H1 (cell line): ENCODE results near the gene KCNJ10. TPM values are rescaled to one million over a fixed set of nuclear protein-coding genes. Genes with fewer than 3 reads are reported as not detected.

ENCODE experiments used
- CTCF ChIA-PET: fragments of 300-600 bp; sonication (Branson Sonifier 250); formaldehyde crosslinking; loops from one replicate; lab custom pipeline; 2021; ENCODE audit not compliant: partially characterized antibody; lab: Charles Lee
- POLR2A ChIA-PET: fragments of 300-600 bp; sonication (Branson Sonifier 250); formaldehyde crosslinking; loops from one replicate; lab custom pipeline; 2021; ENCODE audit warnings: inconsistent platforms; ENCODE audit not compliant: partially characterized antibody; lab: Charles Lee
- DNase-seq, 2 experiments: peaks; one replicate each; pipeline versions ENCODE4 v3.0.0 to v3.0.0-alpha.2; 2010 to 2022; ENCODE audit warnings: low spot score in 2 of 2, low read depth in 1 of 2, mixed read lengths in 1 of 2
- FAIRE-seq: peaks from 2 replicates; lab custom pipeline; 2011; peaks lifted over from hg19 to GRCh38; lab: Jason Lieb, UNC
- H2AFZ ChIP-seq: 2 replicates; pipeline ENCODE4 v1.8.1; 2012; ENCODE audit warnings: low read length, inconsistent platforms
- H2AK5ac ChIP-seq: 2 replicates; pipeline ENCODE4 v1.6.1; 2013; ENCODE audit warnings: low read depth, low read length
- H2BK120ac ChIP-seq: replicated peaks from 2 replicates; pipeline ENCODE3; 2013; ENCODE audit warnings: low read depth, low read length, inconsistent platforms
- H2BK12ac ChIP-seq: 2 replicates; pipeline ENCODE4 v1.6.1; 2013; ENCODE audit warnings: low read depth, low read length
- H2BK15ac ChIP-seq: 2 replicates; pipeline ENCODE4 v1.6.1; 2013; ENCODE audit warnings: low read length
- H2BK20ac ChIP-seq: 2 replicates; pipeline ENCODE4 v1.6.1; 2013; ENCODE audit warnings: low read length
- H2BK5ac ChIP-seq: 2 replicates; pipeline ENCODE4 v1.6.1; 2013; ENCODE audit warnings: low read depth, low read length
- H3K14ac ChIP-seq: 2 replicates; pipeline ENCODE4 v1.6.1; 2013; ENCODE audit warnings: inconsistent platforms; ENCODE audit not compliant: insufficient read length
- H3K18ac ChIP-seq: 2 replicates; pipeline ENCODE4 v1.6.1; 2013; ENCODE audit warnings: low read length; ENCODE audit errors: extremely low read depth
- H3K23ac ChIP-seq: 2 replicates; pipeline ENCODE4 v1.6.1; 2013; ENCODE audit warnings: inconsistent platforms; ENCODE audit not compliant: insufficient read length
- H3K23me2 ChIP-seq: 2 replicates; pipeline ENCODE4 v1.6.1; 2013; ENCODE audit warnings: low read depth, low read length
- H3K27ac ChIP-seq: 2 replicates; pipeline ENCODE4 v1.6.1; 2011; ENCODE audit warnings: low read depth, low read length, inconsistent platforms
- H3K27me3 ChIP-seq, 4 experiments: replicated peaks in 1 of 4; 1 replicate in 1 of 4; 2 replicates in 3 of 4; pipeline versions ENCODE4 v1.6.1 to v1.8.1; 2011 to 2013; ENCODE audit warnings: low read length in 3 of 4, mild to moderate bottlenecking in 3 of 4, inconsistent platforms in 2 of 4, mixed read lengths in 2 of 4, moderate library complexity in 1 of 4; ENCODE audit not compliant: control insufficient read depth in 3 of 4, insufficient read depth in 3 of 4; ENCODE audit errors: extremely low read depth in 1 of 4
- H3K36me3 ChIP-seq, 4 experiments: 2 replicates each; pipeline versions ENCODE4 v1.6.1 to v1.8.1; 2011 to 2013; ENCODE audit warnings: mild to moderate bottlenecking in 4 of 4, low read length in 3 of 4, moderate library complexity in 2 of 4, control low read depth in 1 of 4, inconsistent platforms in 1 of 4; ENCODE audit not compliant: insufficient read depth in 4 of 4, control insufficient read depth in 2 of 4
- H3K4ac ChIP-seq: replicated peaks from 2 replicates; pipeline ENCODE3; 2013; ENCODE audit warnings: low read length, low read depth, mixed read lengths, inconsistent platforms; ENCODE audit not compliant: insufficient read length
- H3K4me1 ChIP-seq, 4 experiments: replicated peaks in 1 of 4; 1 replicate in 1 of 4; 2 replicates in 3 of 4; pipeline versions ENCODE4 v1.6.1 to v1.8.1; 2011 to 2013; ENCODE audit warnings: low read length in 3 of 4, inconsistent platforms in 2 of 4, mixed read lengths in 1 of 4; ENCODE audit not compliant: insufficient read depth in 4 of 4, control insufficient read depth in 3 of 4
- H3K4me2 ChIP-seq, 2 experiments: 2 replicates each; pipeline versions ENCODE4 v1.6.1 to v1.8.1; 2011 to 2013; ENCODE audit warnings: low read depth in 2 of 2, low read length in 2 of 2, control low read depth in 1 of 2, inconsistent platforms in 1 of 2, mild to moderate bottlenecking in 1 of 2; ENCODE audit not compliant: insufficient read depth in 1 of 2
- H3K4me3 ChIP-seq, 4 experiments: fragments of 200-600, 300-600 bp in 1 of 4; sonication (generic), shearing (Covaris generic), sonication (Bioruptor Twin) in 1 of 4; 2 replicates each; pipeline versions ENCODE4 v1.5.1 to v1.8.1; 2011 to 2016; ENCODE audit warnings: low read length in 4 of 4, low read depth in 3 of 4, control low read depth in 2 of 4, inconsistent platforms in 2 of 4, mild to moderate bottlenecking in 2 of 4, mixed read lengths in 1 of 4, moderate library complexity in 1 of 4; ENCODE audit not compliant: insufficient read depth in 2 of 4; ENCODE audit errors: extremely low read depth in 1 of 4
- H3K56ac ChIP-seq: replicated peaks from 2 replicates; pipeline ENCODE3; 2013; ENCODE audit warnings: low read depth, mild to moderate bottlenecking, mixed read lengths, low read length, inconsistent platforms; ENCODE audit not compliant: insufficient read length
- H3K79me1 ChIP-seq: 2 replicates; pipeline ENCODE4 v1.6.1; 2013; ENCODE audit warnings: low read depth, low read length, control low read depth
- H3K79me2 ChIP-seq, 2 experiments: 2 replicates each; pipeline versions ENCODE4 v1.6.1 to v1.8.1; 2012 to 2013; ENCODE audit warnings: low read length in 2 of 2, mild to moderate bottlenecking in 2 of 2, inconsistent platforms in 1 of 2; ENCODE audit not compliant: insufficient read depth in 2 of 2, control insufficient read depth in 1 of 2
- H3K9ac ChIP-seq, 4 experiments: replicated peaks in 1 of 4; 1 replicate in 1 of 4; 2 replicates in 3 of 4; pipeline versions ENCODE4 v1.6.1 to v1.8.1; 2011 to 2013; ENCODE audit warnings: low read depth in 3 of 4, low read length in 3 of 4, control low read depth in 2 of 4, mild to moderate bottlenecking in 2 of 4, moderate library complexity in 2 of 4, inconsistent platforms in 1 of 4; ENCODE audit errors: extremely low read depth in 1 of 4
- H3K9me3 ChIP-seq, 2 experiments: 2 replicates each; pipeline versions ENCODE4 v1.6.1 to v1.8.1; 2012 to 2013; ENCODE audit warnings: mild to moderate bottlenecking in 2 of 2, moderate library complexity in 2 of 2, control low read depth in 1 of 2, inconsistent platforms in 1 of 2, low read depth in 1 of 2, low read length in 1 of 2, mixed read lengths in 1 of 2; ENCODE audit not compliant: insufficient read depth in 2 of 2
- H4K20me1 ChIP-seq, 2 experiments: replicated peaks in 1 of 2; 2 replicates each; pipeline versions ENCODE3 to v1.8.1; 2011 to 2013; ENCODE audit warnings: inconsistent platforms in 2 of 2, low read length in 2 of 2, mild to moderate bottlenecking in 1 of 2; ENCODE audit not compliant: insufficient read depth in 2 of 2, control insufficient read depth in 1 of 2
- H4K5ac ChIP-seq: 2 replicates; pipeline ENCODE4 v1.6.1; 2013; ENCODE audit warnings: low read length, low read depth, mixed read lengths, inconsistent platforms; ENCODE audit not compliant: insufficient read length
- H4K8ac ChIP-seq: 2 replicates; pipeline ENCODE4 v1.8.0; 2013; ENCODE audit warnings: mild to moderate bottlenecking, moderate library complexity, low read length, inconsistent platforms; ENCODE audit not compliant: insufficient read depth; ENCODE audit errors: extremely low read depth
- H4K91ac ChIP-seq: replicated peaks from 2 replicates; pipeline ENCODE3; 2013; ENCODE audit warnings: low read length, mixed read lengths, inconsistent platforms; ENCODE audit not compliant: insufficient read length
- POU5F1 ChIP-seq: IDR thresholded peaks from 2 replicates; pipeline ENCODE4 v1.6.1; 2011; ENCODE audit warnings: low read depth, mild to moderate bottlenecking, low read length, moderate library complexity
- YY1 ChIP-seq: IDR thresholded peaks from 2 replicates; pipeline ENCODE4 v1.6.1; 2011; ENCODE audit warnings: low read depth, mild to moderate bottlenecking, low read length
- ZNF274 ChIP-seq: IDR thresholded peaks from 2 replicates; pipeline ENCODE4 v1.7.0; 2012; ENCODE audit warnings: low read length, borderline replicate concordance; ENCODE audit errors: extremely low read depth
- WGBS, 2 experiments: shearing (Covaris generic) in 1 of 2; methylation state at CpG; one replicate each; pipeline versions ENCODE4 v1.1.6 to v1.1.7; 2013 to 2015; ENCODE audit warnings: low lambda C conversion rate in 2 of 2, mixed read lengths in 2 of 2, inconsistent platforms in 1 of 2, low coverage in 1 of 2, missing lambda C conversion rate in 1 of 2; ENCODE audit not compliant: insufficient replicate concordance in 2 of 2, insufficient coverage in 1 of 2, insufficient read length in 1 of 2; ENCODE audit errors: extremely low coverage in 1 of 2, missing lambda C conversion rate in 1 of 2; 5-methylcytosine and 5-hydroxymethylcytosine counted together
- polyA plus RNA-seq, 7 experiments: library from polyadenylated mRNA; depleted of rRNA in 3 of 7; stranded (reverse) in 5 of 7; unstranded in 2 of 7; fragments of >200 nt in 5 of 7; fragments of 200-250 nt in 2 of 7; gene quantifications; 1 replicate in 5 of 7; 2 replicates in 1 of 7; 4 replicates in 1 of 7; pipeline versions ENCODE4 v1.2.1 to v1.2.3, GENCODE V29; 2011 to 2013; ENCODE audit warnings: missing spikeins in 2 of 7, mixed read lengths in 2 of 7
- total RNA-seq: library from RNA; stranded (reverse); fragmentation: NEBNext Ultra II Directional; extraction: Animal tissue kit (Norgen Biotek cat#: 25700); gene quantifications from 2 replicates; pipeline ENCODE4 v1.2.1, GENCODE V29; 2021

KCNJ10 gene
- total and polyA plus RNA-seq, 2 of the 8 experiments (the other 6 are each of a cell fraction or from before 2014, with no cell fraction given): 1.7 to 2.4 TPM

GRCh38 chr1:159957824-159958268, 112.1 kb downstream of the KCNJ10 start:
- H3K18ac ChIP-seq: no peak overlapping the region; the same call in 1 of the 2 replicates
- no peaks in the 10 kb centered on the region for H3K9me3 ChIP-seq
- no peak overlapping the region for H4K8ac ChIP-seq
- H3K27ac ChIP-seq: no peak overlapping the region
- H3K9ac ChIP-seq: no peak overlapping the region
- no peak overlapping the region for H3K4me3 ChIP-seq
- no peaks in the 10 kb centered on the region; a peak in 1 of 7 replicates for H3K27me3 ChIP-seq
- H4K20me1 ChIP-seq: no peaks in the 10 kb centered on the region
- H3K14ac ChIP-seq: no peak overlapping the region
- H3K4me1 ChIP-seq: no peaks in the 10 kb centered on the region
- H4K5ac ChIP-seq: no peak overlapping the region
- DNase-seq (no peak), FAIRE-seq (no peak)
- no peak overlapping the region for H3K23ac ChIP-seq
- H3K79me1 ChIP-seq: no peaks in the 10 kb centered on the region
- no peak overlapping the region for H2BK15ac ChIP-seq
- no peaks in the 10 kb centered on the region for H3K23me2 ChIP-seq
- no peak overlapping the region for H3K56ac ChIP-seq
- H2BK12ac ChIP-seq: 0 out of 2 replicates have a peak overlapping the region, but pooled peaks have one; percentile 9
- no peaks in the 10 kb centered on the region for H3K36me3 ChIP-seq
- H3K79me2 ChIP-seq: no peaks in the 10 kb centered on the region
- H3K4ac ChIP-seq: no peak overlapping the region
- ChIA-PET CTCF (interaction anchor here (0.6 to 35.5 kb wide), 11 partner anchors 11 to 744 kb away, joined by 3 to 696 read pairs (median 4); no protein-coding TSS in a partner anchor), POLR2A (interaction anchor here (0.9 kb wide), 1 partner anchor 35 kb away, joined by 3 read pairs; no protein-coding TSS in a partner anchor)
- H2AFZ ChIP-seq: no peak overlapping the region
- no peak overlapping the region for H4K91ac ChIP-seq
- no peak overlapping the region for H2BK20ac ChIP-seq
- H3K4me2 ChIP-seq: no peak overlapping the region
- H2BK120ac ChIP-seq: no peak overlapping the region
- H2BK5ac ChIP-seq: no peak overlapping the region
- 85% methylated on average over 9 of the region's 9 CpGs; no CpG with 5 or more reads in 1 of the 2 experiments for WGBS, 2 experiments
- no peak overlapping the region for H2AK5ac ChIP-seq
- TF ChIP-seq ZNF274 (no peak), YY1 (no peak), POU5F1 (no peak)
